Skin epidermis (tissue), 12 donors: ENCODE data around the gene TP53TG3E.
"Not testable (repeated sequence)": the region's sequence is repeated elsewhere in the genome, so short reads cannot be mapped to it uniquely, and the experiment has no call there.

Experiments
- H3K27ac ChIP-seq, 21 experiments: fragments of 200-600 bp; sonication (generic) in 11 of 21; one replicate each; pipeline ENCODE4 v1.5.0; 2020; ENCODE audit warnings: mild to moderate bottlenecking in 3 of 21, inconsistent platforms in 2 of 21, moderate library complexity in 2 of 21
- H3K4me3 ChIP-seq, 7 experiments: fragments of 200-600 bp; sonication (generic) in 2 of 7; one replicate each; pipeline ENCODE4 v1.5.0; 2020; ENCODE audit warnings: inconsistent platforms in 2 of 7, mild to moderate bottlenecking in 2 of 7, moderate library complexity in 1 of 7

TP53TG3E gene, protein sequence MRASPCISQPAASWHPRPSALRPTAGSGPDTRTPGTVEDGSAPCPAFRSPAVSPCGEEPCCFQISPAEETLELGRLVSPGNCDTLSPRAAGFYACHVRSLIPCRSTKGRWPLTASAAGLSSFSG

DNA sequence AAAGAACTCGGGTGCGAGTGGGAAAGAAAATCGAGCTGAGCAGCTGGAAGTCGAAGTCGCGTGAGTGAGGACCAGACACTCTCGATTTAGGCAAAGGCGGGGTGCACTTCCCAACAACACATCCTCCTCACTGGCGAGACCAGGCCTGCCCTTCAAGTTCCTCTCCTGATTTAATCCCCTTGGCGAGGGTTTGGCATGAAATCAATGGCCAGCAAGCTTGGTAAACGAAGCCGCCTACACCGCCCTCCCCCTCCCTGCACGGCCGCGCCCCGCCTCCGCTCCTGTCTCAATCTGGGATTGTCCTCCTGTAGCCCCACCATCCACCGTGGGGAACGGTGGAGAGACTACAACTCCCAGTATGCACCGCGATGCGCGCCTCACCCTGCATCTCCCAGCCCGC lies at the start of gene TP53TG3E:
TSS of gene TP53TG3E (plus strand) at position 301 of the 400 bp plus-strand sequence. CDS start at position 369, 68 bp downstream.
- H3K27ac ChIP-seq, H3K4me3 ChIP-seq: not testable (repeated sequence)

GRCh38 chr16:33336226-33337012 lies 32.3 kb downstream of the TP53TG3E start:
- not testable (repeated sequence) for H3K27ac ChIP-seq, H3K4me3 ChIP-seq

GRCh38 chr16:33337627-33338542 lies 33.8 kb downstream of the TP53TG3E start:
- not testable (repeated sequence) for H3K27ac ChIP-seq, H3K4me3 ChIP-seq

DNA sequence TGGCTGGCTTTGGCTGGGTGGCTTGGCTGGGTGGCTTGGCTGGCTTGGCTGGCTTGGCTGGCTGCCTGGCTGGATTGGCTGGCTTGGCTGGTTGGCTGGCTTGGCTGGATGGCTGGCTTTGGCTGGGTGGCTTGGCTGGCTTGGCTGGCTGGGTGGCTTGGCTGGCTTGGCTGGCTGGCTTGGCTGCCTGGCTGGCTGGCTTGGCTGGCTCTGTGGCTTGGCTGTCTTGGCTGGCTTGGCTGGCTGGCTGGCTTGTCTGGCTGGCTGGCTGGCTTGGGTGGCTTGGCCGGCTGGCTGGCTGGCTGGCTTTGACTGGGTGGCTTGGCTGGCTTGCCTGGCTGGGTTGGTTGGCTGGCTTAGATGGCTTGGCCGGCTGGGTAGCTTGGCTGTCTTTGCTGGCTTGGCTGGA lies 34.4 kb downstream of the TP53TG3E start:
- not testable (repeated sequence) for H3K4me3 ChIP-seq, H3K27ac ChIP-seq

- H3K27ac ChIP-seq, H3K4me3 ChIP-seq: not testable (repeated sequence)
These were observed 35.3 kb downstream of the TP53TG3E start for GRCh38 chr16:33339093-33340061.
